ENCODE data around the gene GREM2.

- TF ChIP-seq POLR2AphosphoS5 (IDR thresholded peaks at IDR 0.05; ENCODE audit: borderline replicate concordance, low read depth, low read length) (no peak), EZH2 (IDR thresholded peaks at IDR 0.05) (no peak)
These were observed 73.1 kb downstream of the GREM2 start for GRCh38 chr1:240538776-240539430.

Measured in SK-N-MC (cell line).